Thyroid gland (tissue), 4 donors: ENCODE results near the gene RPRML.

Experiments
- POLR2A ChIP-seq, 2 donors: fragments of 450-650 bp; IDR thresholded peaks; one replicate each; pipeline ENCODE4 v1.6.1; 2017; ENCODE audit warnings: antibody characterized with exemption in 2 of 2, mild to moderate bottlenecking in 2 of 2, moderate library complexity in 1 of 2
- TF ChIP-seq, protein P1 (sequence below), 6 experiments: fragments of 200-600 bp in 3 of 6; fragments of 450-650 bp in 3 of 6; sonication (generic) in 3 of 6; IDR thresholded peaks; one replicate each; pipeline ENCODE4 v1.5.1; 2016 to 2019; ENCODE audit warnings: antibody characterized with exemption in 6 of 6, mild to moderate bottlenecking in 2 of 6, inconsistent platforms in 1 of 6, moderate library complexity in 1 of 6

DNA sequence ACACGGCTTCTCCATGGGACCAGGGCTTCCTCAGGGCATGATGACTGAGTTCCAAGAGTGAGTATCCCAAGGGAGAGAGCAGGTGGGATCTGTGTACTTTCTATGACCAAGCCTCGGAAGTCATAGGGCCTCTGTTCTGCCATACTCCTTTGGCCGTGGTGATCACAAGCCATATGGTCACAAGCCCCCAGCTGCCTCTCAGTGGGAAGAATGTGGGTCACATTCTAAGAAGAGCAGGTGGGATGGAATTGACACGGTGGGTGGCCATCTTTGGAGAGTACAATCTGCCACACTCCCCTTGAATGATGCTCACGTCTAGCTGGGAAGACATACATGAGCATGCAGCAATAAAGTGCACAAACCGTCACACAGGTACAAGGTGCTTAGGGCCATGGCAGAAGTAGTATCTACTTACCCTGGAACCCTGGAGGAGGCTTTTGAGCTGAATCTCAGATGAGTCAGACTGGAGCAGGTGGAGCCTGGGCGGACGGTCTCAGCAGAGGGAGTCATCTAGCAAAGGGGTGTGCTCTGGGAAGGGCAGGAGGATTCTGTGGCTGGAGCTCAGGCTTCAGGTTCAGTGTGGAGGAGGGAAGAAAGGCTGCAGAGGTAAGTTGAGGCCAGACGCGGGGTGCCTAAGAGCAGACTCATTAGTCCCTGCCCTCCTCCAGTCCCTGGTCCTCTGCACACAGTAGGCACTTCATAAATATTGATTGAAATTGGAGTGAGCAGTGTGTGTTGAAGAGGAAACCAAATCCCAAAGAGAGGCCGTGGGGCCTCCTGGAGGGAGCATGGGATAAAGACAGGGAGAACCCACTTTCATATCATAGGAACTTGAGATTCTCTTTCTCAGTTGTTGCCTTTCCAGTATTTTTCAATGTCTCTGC, 29.5 kb downstream of the RPRML start:
- TF ChIP-seq, protein P1, sequence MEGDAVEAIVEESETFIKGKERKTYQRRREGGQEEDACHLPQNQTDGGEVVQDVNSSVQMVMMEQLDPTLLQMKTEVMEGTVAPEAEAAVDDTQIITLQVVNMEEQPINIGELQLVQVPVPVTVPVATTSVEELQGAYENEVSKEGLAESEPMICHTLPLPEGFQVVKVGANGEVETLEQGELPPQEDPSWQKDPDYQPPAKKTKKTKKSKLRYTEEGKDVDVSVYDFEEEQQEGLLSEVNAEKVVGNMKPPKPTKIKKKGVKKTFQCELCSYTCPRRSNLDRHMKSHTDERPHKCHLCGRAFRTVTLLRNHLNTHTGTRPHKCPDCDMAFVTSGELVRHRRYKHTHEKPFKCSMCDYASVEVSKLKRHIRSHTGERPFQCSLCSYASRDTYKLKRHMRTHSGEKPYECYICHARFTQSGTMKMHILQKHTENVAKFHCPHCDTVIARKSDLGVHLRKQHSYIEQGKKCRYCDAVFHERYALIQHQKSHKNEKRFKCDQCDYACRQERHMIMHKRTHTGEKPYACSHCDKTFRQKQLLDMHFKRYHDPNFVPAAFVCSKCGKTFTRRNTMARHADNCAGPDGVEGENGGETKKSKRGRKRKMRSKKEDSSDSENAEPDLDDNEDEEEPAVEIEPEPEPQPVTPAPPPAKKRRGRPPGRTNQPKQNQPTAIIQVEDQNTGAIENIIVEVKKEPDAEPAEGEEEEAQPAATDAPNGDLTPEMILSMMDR (IDR thresholded peaks at IDR 0.05): no peak
- TF ChIP-seq POLR2A (IDR thresholded peaks at IDR 0.05): no peak
